Stimulated activated CD4-positive, alpha-beta T cell treated with anti-CD3 and anti-CD28 coated beads, Interleukin-4, amount 100 ng/mL, for 48 hours (primary cell): ENCODE data around the gene HID1.
"Not testable (repeated sequence)": the region's sequence is repeated elsewhere in the genome, so short reads cannot be mapped to it uniquely, and the experiment has no call there.

Source experiments
- DNase-seq, 2 donors: peaks; one replicate each; pipeline ENCODE4 v3.0.0-alpha.2; 2020; ENCODE audit warnings: low read depth in 2 of 2

HID1 gene

GRCh38 chr17:74999523-74999922 is 27.0 kb upstream of the HID1 start:
- DNase-seq = no peak

- no peak for DNase-seq
Measured at GRCh38 chr17:74998783-74999182, 26.2 kb upstream of the HID1 start.

- no peak for DNase-seq
Measured at GRCh38 chr17:74995847-74996246, 23.3 kb upstream of the HID1 start.

DNA sequence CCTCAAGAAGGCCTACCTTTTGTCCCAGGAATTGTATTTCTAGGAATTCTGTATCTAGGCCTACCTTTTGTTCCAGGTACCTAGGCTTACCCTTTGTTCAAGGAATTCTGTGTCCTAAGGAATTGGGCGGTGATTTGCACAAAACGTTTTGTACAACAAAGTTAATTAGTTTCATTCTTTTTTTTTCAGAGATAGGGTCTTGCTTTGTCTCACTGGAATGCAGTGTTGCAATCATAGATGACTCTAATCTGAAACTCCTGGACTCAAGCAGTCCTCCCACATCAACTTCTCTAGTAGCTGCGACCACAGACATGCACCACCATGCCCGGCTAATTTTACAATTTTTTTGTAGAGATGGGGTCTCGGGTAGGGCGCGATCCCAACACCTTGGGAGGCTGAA is 21.9 kb upstream of the HID1 start:
- no peak for DNase-seq

GRCh38 chr17:74992223-74992622 is 19.7 kb upstream of the HID1 start:
- DNase-seq = no peak

- no peak for DNase-seq
Measured at GRCh38 chr17:74990581-74991105, 18.1 kb upstream of the HID1 start.

GRCh38 chr17:74987909-74988711 is 15.6 kb upstream of the HID1 start:
- DNase-seq = no peak

- DNase-seq = peak; percentile 88 to 91
Measured at GRCh38 chr17:74987418-74987908, 14.9 kb upstream of the HID1 start, which contains the start of gene CDR2L. Gene CDR2L (plus strand): TSS chr17:74987632. CDS start chr17:74988044, 412 bp downstream.

DNA sequence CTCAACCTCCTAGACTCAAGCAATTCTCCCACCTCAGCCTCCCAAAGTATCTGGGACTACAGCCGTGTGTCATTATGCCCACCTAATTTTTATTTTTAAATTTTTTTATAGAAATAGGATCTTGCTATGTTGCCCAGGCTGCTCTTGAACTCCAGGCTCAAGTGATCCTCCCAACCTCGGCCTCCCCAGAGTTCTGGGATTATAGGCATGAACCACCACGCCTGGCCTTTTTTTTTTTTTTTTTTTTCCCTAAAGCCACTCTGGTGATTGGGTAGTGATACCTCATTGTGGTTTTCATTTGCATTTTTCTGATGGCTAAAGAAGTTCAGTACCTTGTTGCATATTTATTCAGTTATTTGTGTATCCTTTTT is 13.6 kb upstream of the HID1 start:
- no peak for DNase-seq

GRCh38 chr17:74982663-74983313 is 10.2 kb upstream of the HID1 start:
- DNase-seq = not testable (repeated sequence)

- DNase-seq = peak; percentile 65 to 75
Measured at GRCh38 chr17:74981979-74982662, 9.6 kb upstream of the HID1 start.

- no peak for DNase-seq
Measured at GRCh38 chr17:74981318-74981978, 8.9 kb upstream of the HID1 start.

GRCh38 chr17:74979408-74980146 is 7.0 kb upstream of the HID1 start:
- no peak for DNase-seq

GRCh38 chr17:74978240-74978639 is 5.7 kb upstream of the HID1 start:
- DNase-seq = no peak

DNA sequence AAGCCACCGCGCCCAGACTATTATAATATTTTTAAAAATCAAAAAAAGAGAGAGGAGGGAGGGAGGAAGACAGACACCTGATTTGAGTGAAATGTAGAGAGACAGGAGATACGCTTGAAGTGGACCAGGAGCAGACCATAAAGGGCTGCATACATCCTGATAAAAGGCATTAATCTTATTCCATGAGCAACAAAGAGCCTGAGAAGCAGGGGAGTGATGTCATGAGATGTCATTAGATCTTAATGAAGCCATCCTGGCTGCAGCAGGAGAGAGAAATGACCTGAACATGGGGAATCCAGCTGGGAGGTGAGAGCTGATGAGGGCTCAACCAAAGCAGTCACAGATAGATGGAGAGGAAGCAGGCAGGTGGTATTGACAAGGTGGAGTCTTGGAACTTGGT is 5.2 kb upstream of the HID1 start:
- no peak for DNase-seq

- DNase-seq = no peak
Measured at GRCh38 chr17:74975943-74976342, 3.4 kb upstream of the HID1 start.

GRCh38 chr17:74972973-74973328 is 392 bp upstream of the HID1 start:
- DNase-seq = no peak

DNA sequence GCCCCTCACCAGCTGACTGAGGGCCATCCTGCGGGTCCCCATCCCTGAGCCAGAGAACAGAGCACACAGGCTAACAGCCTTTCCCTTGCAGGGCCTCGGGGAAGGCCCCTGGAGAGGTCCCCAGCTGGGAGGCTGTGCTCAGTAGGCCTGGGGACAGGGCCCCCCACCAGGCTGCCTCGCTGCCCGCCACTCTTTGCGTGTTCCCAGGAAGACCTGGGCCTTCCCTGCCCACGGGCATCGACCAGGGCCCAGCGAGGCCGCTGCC is 785 bp downstream of the HID1 start:
- no peak for DNase-seq

- no peak for DNase-seq
Measured at GRCh38 chr17:74971069-74971841, 1.3 kb downstream of the HID1 start.

DNA sequence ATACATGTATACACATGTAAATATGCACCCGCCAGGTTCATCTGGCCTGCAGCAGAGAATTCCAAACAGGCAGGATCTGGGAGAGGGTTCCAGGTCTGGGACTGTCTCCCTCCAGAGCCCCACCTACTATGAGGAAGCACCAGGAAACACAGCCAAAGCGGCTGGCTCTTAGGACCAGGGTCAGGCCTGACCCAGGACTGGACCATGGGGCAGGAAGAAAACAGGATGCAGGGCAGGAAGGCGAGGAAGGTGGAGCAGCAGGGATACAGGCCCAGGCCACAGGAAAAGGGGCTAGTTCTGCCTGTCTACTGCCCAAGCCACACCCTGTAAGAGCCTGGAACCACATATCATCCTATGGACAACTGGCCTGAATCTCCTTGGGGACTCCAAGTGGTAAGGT is 2.2 kb downstream of the HID1 start:
- DNase-seq = no peak

DNA sequence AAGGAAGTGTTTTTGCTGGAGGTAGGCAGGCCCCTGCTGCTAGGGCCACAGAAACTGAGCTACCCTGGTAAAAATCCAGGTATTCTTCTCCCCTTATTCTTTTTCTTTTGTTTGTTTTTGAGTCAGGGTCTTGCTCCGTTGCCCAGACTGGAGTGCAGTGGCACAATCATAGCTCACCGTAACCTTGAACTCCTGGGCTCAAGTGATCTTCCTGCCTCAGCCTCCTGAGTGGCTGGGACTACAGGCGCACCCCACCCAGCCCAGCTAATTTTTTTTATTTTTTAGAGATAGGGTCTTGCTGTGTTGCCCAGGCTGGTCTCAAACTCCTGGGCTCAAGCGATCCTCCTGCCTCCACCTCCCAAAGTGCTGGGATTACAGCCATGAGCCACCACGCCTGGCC is 3.1 kb downstream of the HID1 start:
- not testable (repeated sequence) for DNase-seq
